ENCODE data around the gene SEC61A2.

Gene SEC61A2

GRCh38 chr10:12200850-12201249, 71.4 kb downstream of the SEC61A2 start:
- Mint-ChIP-seq H3K27me3 (no peaks in the 10 kb centered on the region), H3K27ac (peak overlapping the region; percentile 78), H3K4me1 (ENCODE audit: low read depth) (peaks cover 68% of the 10 kb centered on the region), H3K9me3 (no peaks in the 10 kb centered on the region), H3K36me3 (ENCODE audit: low read depth) (peaks cover 75% of the 10 kb centered on the region), H3K4me3 (no peak overlapping the region)

- Mint-ChIP-seq H3K9me3 (no peaks in the 10 kb centered on the region), H3K27me3 (no peaks in the 10 kb centered on the region), H3K27ac (peak overlapping the region; percentile 78), H3K36me3 (ENCODE audit: low read depth) (peaks cover 70% of the 10 kb centered on the region), H3K4me3 (peak overlapping the region; percentile 20), H3K4me1 (ENCODE audit: low read depth) (peaks cover 61% of the 10 kb centered on the region)
Measured at GRCh38 chr10:12201543-12201942, 72.1 kb downstream of the SEC61A2 start.

DNA sequence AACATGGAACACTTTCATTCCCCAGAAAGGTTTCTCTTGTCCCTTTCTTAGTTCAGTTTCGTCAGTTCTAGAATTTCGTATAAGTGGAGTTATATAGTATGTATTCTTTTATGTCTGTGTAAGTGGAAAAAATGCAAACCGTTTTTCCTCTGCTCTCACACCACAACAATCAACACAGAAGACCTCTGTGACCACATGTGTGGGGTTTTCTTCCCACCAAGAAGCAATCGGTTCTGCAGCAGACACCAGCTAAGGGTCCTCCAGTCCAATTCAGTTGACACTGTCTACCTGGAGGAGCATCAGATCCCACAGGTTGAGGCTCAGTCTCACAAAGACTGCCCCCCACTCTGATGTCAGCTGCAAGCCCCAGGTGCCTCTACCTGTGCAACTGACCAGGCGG, 72.7 kb downstream of the SEC61A2 start:
- Mint-ChIP-seq H3K4me1 (ENCODE audit: low read depth) (peaks cover 58% of the 10 kb centered on the region), H3K4me3 (peak overlapping the region; percentile 3), H3K9me3 (no peaks in the 10 kb centered on the region), H3K27me3 (no peaks in the 10 kb centered on the region), H3K36me3 (ENCODE audit: low read depth) (peaks cover 70% of the 10 kb centered on the region), H3K27ac (peak overlapping the region; percentile 40)

DNA sequence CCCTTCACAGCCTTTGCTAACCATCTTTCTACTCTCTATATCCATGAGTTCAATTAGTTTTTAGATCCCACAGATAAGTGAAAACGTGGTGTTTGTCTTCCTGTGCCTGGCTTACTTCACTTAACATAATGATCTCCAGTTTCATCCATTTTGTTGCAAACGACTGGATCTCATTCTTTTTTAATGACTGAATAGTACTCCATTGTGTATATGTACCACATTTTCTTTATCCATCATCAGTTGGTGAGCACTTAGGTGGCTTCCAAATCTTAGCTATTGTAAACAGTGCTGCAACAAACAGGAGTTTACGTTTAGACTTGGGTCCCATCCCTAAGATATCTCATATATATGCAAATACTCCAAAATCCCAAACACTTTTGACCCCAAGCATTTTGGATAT, 75.6 kb downstream of the SEC61A2 start:
- H3K4me1 Mint-ChIP-seq (ENCODE audit: low read depth) = peaks cover 39% of the 10 kb centered on the region
- peak overlapping the region; percentile 10 for H3K27ac Mint-ChIP-seq
- H3K27me3 Mint-ChIP-seq = no peaks in the 10 kb centered on the region
- H3K36me3 Mint-ChIP-seq (ENCODE audit: low read depth) = peaks cover 73% of the 10 kb centered on the region
- no peaks in the 10 kb centered on the region for H3K9me3 Mint-ChIP-seq
- no peak overlapping the region for H3K4me3 Mint-ChIP-seq

- H3K27ac Mint-ChIP-seq = no peak overlapping the region
- peaks cover 22% of the 10 kb centered on the region for H3K4me1 Mint-ChIP-seq (ENCODE audit: low read depth)
- no peaks in the 10 kb centered on the region for H3K27me3 Mint-ChIP-seq
- H3K4me3 Mint-ChIP-seq = no peak overlapping the region
- H3K36me3 Mint-ChIP-seq (ENCODE audit: low read depth) = peaks cover 71% of the 10 kb centered on the region
- H3K9me3 Mint-ChIP-seq = no peaks in the 10 kb centered on the region
Measured at GRCh38 chr10:12207114-12207513, 77.6 kb downstream of the SEC61A2 start.

GRCh38 chr10:12208460-12208859, 79.0 kb downstream of the SEC61A2 start:
- Mint-ChIP-seq H3K4me3 (no peak overlapping the region), H3K9me3 (no peaks in the 10 kb centered on the region), H3K36me3 (ENCODE audit: low read depth) (peaks cover 59% of the 10 kb centered on the region), H3K27me3 (no peaks in the 10 kb centered on the region), H3K27ac (no peak overlapping the region), H3K4me1 (ENCODE audit: low read depth) (peaks cover 10% of the 10 kb centered on the region)

GRCh38 chr10:12212454-12212853, 83.0 kb downstream of the SEC61A2 start:
- H3K9me3 Mint-ChIP-seq = no peaks in the 10 kb centered on the region
- H3K4me1 Mint-ChIP-seq (ENCODE audit: low read depth) = peaks cover 21% of the 10 kb centered on the region
- no peak overlapping the region for H3K4me3 Mint-ChIP-seq
- H3K36me3 Mint-ChIP-seq (ENCODE audit: low read depth) = peaks cover 72% of the 10 kb centered on the region
- H3K27ac Mint-ChIP-seq = no peak overlapping the region
- no peaks in the 10 kb centered on the region for H3K27me3 Mint-ChIP-seq

DNA sequence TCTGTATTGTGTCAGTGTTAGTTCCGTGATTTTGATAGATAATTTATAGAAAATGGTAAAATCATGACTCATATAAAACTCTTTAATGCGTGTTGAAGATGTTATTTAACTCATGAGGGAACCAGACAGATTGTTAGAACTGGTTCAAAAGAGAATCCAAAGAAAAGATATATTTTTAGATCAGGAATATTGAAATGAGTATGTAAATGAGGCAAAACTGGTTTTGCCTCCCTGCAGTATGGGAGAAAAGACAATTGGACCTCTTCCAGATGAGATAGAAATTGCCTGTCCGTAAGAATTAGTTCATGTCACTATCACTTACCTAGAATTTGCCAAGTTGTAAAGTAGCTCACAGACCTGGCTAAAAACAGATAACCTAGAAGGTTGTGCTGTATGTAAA, 84.1 kb downstream of the SEC61A2 start:
- Mint-ChIP-seq H3K36me3 (ENCODE audit: low read depth) (peaks cover 66% of the 10 kb centered on the region), H3K27ac (no peak overlapping the region), H3K9me3 (no peaks in the 10 kb centered on the region), H3K27me3 (no peaks in the 10 kb centered on the region), H3K4me1 (ENCODE audit: low read depth) (peaks cover 21% of the 10 kb centered on the region), H3K4me3 (no peak overlapping the region)

GRCh38 chr10:12214093-12214492, 84.6 kb downstream of the SEC61A2 start:
- no peak overlapping the region for H3K4me3 Mint-ChIP-seq
- no peaks in the 10 kb centered on the region for H3K27me3 Mint-ChIP-seq
- peaks cover 66% of the 10 kb centered on the region for H3K36me3 Mint-ChIP-seq (ENCODE audit: low read depth)
- peaks cover 21% of the 10 kb centered on the region for H3K4me1 Mint-ChIP-seq (ENCODE audit: low read depth)
- H3K9me3 Mint-ChIP-seq = no peaks in the 10 kb centered on the region
- H3K27ac Mint-ChIP-seq = peak overlapping the region; percentile 38

- Mint-ChIP-seq H3K4me3 (peak overlapping the region; percentile 47), H3K27me3 (no peaks in the 10 kb centered on the region), H3K4me1 (ENCODE audit: low read depth) (peaks cover 21% of the 10 kb centered on the region), H3K27ac (peak overlapping the region; percentile 65), H3K36me3 (ENCODE audit: low read depth) (peaks cover 68% of the 10 kb centered on the region), H3K9me3 (no peaks in the 10 kb centered on the region)
Measured at GRCh38 chr10:12214763-12215218, 85.3 kb downstream of the SEC61A2 start.

All from stimulated activated naive CD8-positive, alpha-beta T cell treated with anti-CD3 and anti-CD28 coated beads, Interleukin-15, Interleukin-2, amounts not matched to agents 100 ng/mL and 50 ng/mL, for 24 hours (primary cell).